ACHN (cell line): Measurements from ENCODE around the gene AUTS2.

Experiments used
- DNase-seq: peaks from one replicate; pipeline ENCODE4 v3.0.0-alpha.2; 2015
- in situ Hi-C: cut with HindIII; loops from 2 replicates; pipeline ENCODE4 v1.10.0; 2017; ENCODE audit warnings: low sequenced_read_pairs, low pct_ligation_motif_present, low pct_unique_long_range_greater_than_20kb

Gene AUTS2

DNA sequence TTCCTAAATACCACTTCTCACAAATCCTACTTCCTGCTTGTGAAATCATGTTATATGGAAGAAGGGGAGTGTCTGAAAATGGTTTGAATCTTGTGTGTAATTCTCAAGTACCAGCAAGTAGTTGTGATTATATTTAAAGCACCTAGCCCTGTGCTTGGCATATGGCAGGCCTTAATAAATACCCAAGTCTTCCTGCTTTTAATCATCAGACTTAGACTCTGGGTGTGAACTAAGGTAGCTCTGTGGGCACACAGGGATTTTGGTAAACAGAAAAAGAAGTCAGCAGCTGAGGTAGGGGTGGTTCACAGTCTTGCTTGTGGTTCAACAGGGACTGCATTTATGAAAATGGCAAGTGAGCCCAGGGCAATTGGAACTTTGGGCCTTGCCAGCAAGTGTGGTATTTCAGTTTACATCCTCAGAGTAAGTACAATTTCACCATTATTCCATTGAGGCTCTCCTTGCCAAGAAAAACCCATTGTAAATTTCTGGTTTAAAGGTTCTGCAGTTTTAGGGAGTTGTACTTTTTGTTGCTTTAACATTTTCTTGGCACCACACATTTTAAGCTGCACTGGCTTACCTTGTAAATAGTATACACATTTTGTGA is 215.5 kb downstream of the AUTS2 start:
- DNase-seq = no peak
- in situ Hi-C loops = no loop called here

- DNase-seq = no peak
- in situ Hi-C loops = no loop called here
Observed at GRCh38 chr7:69814421-69814962, 216.2 kb downstream of the AUTS2 start.

DNA sequence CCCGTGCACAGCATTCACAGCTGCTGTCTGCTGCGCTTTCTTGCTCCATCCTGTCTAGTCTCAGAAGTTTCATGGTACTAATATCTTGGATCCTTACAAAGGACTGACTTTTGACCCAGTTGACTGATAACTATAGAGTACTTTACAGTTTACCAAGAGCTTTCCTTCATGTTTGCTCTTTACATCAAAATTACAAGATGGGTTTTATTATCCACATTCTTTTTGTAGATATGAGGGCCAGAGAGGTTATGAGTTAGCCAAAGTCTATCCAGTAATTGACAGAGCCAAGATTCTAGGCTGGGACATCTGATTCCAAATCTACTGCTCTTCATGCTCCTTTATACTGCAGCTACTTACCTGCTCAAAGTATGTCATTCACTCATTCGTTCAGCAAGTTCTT is 218.2 kb downstream of the AUTS2 start:
- DNase-seq = no peak
- in situ Hi-C loops = no loop called here

- in situ Hi-C loops = no loop called here
- no peak for DNase-seq
Observed at GRCh38 chr7:69817121-69817520, 218.8 kb downstream of the AUTS2 start.

DNA sequence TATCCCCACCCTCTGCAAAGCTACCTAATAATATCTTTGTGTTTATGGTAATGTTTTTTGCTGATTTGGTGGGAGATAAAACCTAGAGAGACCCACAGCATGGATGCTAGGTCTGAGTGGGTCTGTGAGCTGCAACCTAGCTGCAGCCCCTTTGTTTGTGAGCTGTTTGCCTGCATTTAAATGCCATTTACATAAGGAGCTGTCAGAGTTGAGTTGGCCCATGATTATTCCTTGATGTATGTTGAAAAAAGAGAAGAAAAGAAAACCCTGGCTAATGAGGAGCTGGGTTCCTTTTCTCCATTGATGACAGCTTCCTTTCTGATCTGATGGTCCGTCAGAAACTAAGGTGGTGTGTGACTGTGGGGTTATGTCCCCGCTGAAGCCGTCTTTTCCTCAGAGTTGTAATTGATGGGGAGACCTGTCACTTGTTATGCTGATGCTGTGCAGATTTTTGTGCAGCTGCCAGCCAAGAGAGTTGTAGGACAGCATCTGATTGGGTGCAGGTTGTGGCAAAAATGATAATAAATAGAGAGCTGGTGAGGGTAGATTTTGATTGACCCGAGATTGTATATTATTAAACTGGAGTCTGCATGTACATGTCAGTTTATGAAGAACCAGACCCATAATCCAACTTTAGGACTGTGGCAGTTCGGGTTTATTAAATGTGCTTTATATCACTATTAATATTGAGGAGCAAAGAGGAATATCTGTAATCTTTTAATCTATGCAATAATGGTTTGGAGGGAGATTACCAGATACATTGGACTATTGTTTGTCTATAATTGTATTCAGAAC is 219.8 kb downstream of the AUTS2 start:
- in situ Hi-C loops = no loop called here

DNA sequence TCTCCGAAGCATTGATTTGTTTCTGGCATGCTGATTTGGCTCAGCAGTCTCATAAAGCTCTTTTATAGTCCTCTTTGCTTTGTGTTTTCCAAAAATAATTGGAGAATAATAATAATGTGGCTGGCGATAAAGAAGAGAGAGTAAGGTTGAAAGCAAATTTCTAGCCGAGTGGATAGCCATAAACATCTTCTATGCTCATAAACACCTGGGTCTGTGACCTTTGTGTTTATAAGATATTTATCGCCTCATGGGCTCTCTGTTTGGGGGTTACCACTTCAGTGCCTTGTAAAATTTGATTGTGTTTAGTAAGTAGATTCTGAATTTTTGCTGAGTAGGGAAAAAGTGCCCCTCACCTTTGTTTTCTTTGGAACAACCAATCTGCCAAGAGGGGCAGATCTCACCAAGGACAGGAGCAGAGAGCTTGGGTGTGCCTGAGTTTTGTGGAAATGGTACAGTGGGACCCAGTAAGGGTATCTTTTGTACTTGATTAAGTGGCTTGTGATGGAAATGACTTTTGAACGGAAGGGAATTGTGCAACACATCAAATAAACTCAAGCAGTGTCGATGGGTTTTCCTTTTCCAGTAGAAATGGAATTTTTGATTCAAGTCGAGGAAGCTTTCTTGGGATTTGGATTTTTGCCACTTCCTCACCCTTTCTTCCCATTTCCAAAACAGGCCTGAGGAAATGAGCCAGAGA is 220.5 kb downstream of the AUTS2 start:
- in situ Hi-C loops = no loop called here
- DNase-seq = no peak

More for the DNA sequence above, 219.8 kb downstream of the AUTS2 start:
- DNase-seq = no peak

DNA sequence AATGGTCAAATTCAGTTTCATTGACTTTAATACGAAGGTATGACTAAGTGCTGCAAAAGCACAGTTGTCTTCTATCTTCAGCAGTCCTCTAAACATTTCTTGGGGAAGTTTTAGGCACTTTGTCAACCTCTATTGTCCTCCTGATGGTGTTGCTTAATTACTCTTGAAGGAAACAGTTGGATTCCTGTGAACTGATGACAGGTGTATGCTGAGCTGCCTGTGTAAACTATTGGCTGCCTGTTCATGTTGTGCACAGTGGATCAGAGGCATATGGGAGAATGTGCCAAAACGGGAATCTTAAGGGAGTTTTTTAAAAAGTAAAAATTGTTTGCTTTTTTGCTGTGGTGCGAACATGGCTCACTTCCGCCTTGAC is 221.0 kb downstream of the AUTS2 start:
- no peak for DNase-seq
- in situ Hi-C loops = no loop called here

DNA sequence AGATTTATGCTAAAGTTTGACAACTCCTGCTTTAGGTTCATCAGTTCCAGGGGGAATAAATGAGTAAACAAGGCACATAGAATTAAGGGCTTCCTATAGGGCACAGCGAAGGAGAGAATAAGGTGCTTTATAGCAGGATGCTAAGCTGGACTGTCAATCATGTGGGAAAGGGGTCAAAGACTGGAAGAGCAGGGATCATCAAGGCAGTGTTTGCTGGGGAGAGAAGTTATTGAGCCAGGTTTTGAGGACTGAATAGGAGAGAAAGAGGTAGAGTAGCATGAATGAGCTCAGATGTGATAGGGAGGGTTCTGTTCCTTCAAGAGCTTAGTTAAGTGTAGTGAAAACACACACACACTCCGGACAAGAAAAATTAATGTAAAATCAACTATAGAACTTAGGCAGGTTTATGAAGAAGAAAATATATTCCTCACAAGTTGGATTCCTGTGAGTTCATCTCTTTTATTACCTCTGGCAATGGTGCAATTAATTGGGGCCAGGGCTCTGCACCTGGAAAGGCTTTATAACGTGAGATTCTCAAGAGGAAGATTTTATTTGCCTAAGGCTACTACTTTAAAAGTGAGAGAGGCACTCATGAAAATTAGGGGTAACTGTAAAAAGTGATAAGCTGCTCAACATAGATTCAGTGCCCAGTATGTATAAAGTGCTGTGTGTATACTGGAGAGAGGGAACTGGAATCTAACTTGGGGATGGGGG is 222.4 kb downstream of the AUTS2 start:
- in situ Hi-C loops = no loop called here
- no peak for DNase-seq

- in situ Hi-C loops = no loop called here
- DNase-seq = no peak
Observed at GRCh38 chr7:69822386-69822785, 224.1 kb downstream of the AUTS2 start.

DNA sequence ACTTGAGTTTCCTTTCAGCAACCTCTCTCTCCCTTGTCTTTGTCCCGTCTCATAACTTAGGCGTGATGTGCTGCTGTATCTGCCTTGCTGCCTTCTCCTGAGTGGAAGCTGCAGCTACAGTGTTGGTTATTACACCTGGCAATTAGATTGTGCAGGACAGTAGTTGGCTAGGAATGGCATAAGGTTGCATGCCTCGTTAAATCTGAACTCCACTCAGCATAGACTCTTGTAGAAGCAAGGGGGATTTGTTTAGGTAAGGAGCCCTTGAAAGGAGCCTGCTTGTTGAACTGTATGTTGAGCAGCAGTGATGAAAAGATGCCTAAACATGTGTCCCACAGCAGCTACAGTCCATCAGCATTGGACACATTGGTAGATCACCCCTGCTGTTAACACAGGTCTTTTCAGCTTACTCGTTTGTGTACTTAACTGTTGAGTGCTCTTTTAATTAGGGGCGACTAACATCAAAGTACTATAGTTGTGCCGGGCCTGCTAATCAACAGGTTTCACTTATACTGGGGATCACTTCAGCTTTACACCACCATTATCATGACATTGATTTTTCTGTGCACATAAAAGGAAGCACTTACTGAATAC is 225.0 kb downstream of the AUTS2 start:
- in situ Hi-C loops = no loop called here
- no peak for DNase-seq

- DNase-seq = no peak
- in situ Hi-C loops = no loop called here
Observed at GRCh38 chr7:69825113-69825972, 227.1 kb downstream of the AUTS2 start.

DNA sequence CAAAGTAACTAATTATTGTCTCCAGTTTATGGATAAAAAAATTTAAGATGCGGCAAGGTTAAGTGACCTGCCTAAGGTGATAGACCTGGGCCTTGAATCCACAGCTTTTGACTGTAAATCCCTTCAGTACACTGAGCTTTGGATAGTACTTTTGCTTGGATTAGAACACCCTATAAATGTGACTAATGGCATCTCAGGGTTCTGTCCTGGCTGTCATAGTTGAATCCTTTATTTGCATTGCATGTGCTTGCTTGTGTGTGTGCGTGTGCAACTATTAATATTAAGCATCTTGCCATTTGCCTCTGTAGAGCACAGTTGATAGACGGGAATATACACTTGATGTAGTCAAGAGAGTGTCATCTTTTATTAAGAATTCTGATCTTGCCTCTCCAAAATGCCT is 228.0 kb downstream of the AUTS2 start:
- in situ Hi-C loops = no loop called here
- no peak for DNase-seq

GRCh38 chr7:69827140-69827539 is 228.9 kb downstream of the AUTS2 start:
- in situ Hi-C loops = no loop called here
- DNase-seq = no peak

- no peak for DNase-seq
- in situ Hi-C loops = no loop called here
Observed at GRCh38 chr7:69827558-69827957, 229.3 kb downstream of the AUTS2 start.

- in situ Hi-C loops = no loop called here
Observed at GRCh38 chr7:69832356-69832755, 234.1 kb downstream of the AUTS2 start.

DNA sequence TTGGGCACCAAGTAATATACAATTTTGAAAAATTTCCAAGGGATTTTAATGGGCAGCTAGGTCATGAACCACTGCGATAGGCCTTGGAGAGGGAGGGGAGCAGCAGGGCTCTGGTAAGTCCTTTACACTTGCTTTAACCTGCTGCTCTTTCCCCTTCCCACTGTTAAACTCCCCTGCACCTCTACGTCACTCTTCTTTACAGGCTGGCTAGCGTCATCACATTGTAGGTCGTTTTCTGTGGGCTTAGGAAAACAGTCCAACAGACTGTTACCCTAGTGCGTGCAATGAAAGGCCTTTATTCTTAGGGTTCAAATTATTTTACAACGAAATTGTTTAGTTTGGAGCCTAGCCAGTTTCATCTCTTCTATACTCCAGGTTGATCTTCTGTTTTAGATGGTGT is 235.7 kb downstream of the AUTS2 start:
- in situ Hi-C loops = no loop called here
- DNase-seq = no peak

More at GRCh38 chr7:69832356-69832755, 234.1 kb downstream of the AUTS2 start:
- no peak for DNase-seq

DNA sequence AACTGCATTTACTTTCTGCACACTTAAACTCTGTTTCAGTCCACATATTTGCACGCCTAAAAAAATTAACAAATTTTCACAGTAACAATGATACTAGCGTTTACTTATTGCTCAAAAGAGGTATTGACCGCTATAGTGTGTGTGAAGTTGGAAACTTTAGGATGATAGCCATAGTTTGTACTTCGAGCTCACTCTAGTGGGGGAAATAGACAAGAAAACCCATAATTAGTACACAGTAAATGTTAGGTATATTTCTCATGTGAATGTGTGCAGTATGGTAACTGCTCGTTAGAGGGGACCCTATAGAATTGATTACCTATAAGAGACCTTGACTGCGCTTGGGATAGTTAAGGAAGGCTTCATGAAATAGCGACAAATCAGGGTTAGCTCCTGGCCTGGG is 238.4 kb downstream of the AUTS2 start:
- DNase-seq = no peak
- in situ Hi-C loops = no loop called here
